ENCODE data around the gene MOAP1. TPM values are rescaled to one million over a fixed set of nuclear protein-coding genes. Genes with fewer than 3 reads are reported as not detected.

The MOAP1 gene
- total and polyA plus RNA-seq, 4 donors = 7.8 to 13.2 (median 11.7) TPM

- no peak for TF ChIP-seq MAX (IDR thresholded peaks at IDR 0.05)
- no peak for TF ChIP-seq REST (IDR thresholded peaks at IDR 0.05)
- TF ChIP-seq RXRA (IDR thresholded peaks at IDR 0.05) = peak in 1 of 2 donors; percentile 49
- TF ChIP-seq JUND (IDR thresholded peaks at IDR 0.05) = no peak
- peak in 1 of 2 donors; percentile 22 for TF ChIP-seq HNF4A (conservative IDR thresholded peaks at IDR 0.05)
- peak overlapping the region; percentile 88 to 92 for H3K27ac ChIP-seq (ENCODE audit: low read depth in 1 of 2, low read length in 2 of 2)
- no peaks in the 10 kb centered on the region for H3K9me3 ChIP-seq (ENCODE audit: control insufficient read depth in 4 of 4, low read length in 3 of 4)
- no peak for DNase-seq (ENCODE audit: low spot score)
- no peak overlapping the region for H3K4me3 ChIP-seq (ENCODE audit: low read depth in 1 of 3, low read length in 3 of 3)
- peaks cover 12 to 57% (median 43%) of the 10 kb centered on the region in 4 donors for H3K4me1 ChIP-seq (ENCODE audit: control insufficient read depth in 4 of 4, insufficient read depth in 4 of 4, low read length in 3 of 4)
- 23% methylated on average over 8 of the region's 8 CpGs for WGBS
- no peaks in the 10 kb centered on the region for H3K36me3 ChIP-seq (ENCODE audit: control insufficient read depth in 4 of 4, insufficient read depth in 3 of 4, low read depth in 1 of 4, low read length in 3 of 4)
- H3K27me3 ChIP-seq (ENCODE audit: control insufficient read depth in 4 of 4, insufficient read depth in 4 of 4, low read length in 3 of 4) = no peaks in the 10 kb centered on the region
- H3K9ac ChIP-seq (ENCODE audit: low read depth in 1 of 2, low read length in 2 of 2) = peak overlapping the region; percentile 48 to 60
These were observed 48.7 kb downstream of the MOAP1 start for GRCh38 chr14:93136009-93136408.

- Histone ChIP-seq H3K4me3 (ENCODE audit: low read depth in 1 of 3, low read length in 3 of 3) (no peak overlapping the region), H3K36me3 (ENCODE audit: control insufficient read depth in 4 of 4, insufficient read depth in 3 of 4, low read depth in 1 of 4, low read length in 3 of 4) (no peaks in the 10 kb centered on the region), H3K4me1 (ENCODE audit: control insufficient read depth in 4 of 4, insufficient read depth in 4 of 4, low read length in 3 of 4) (peaks cover 13 to 59% (median 45%) of the 10 kb centered on the region in 4 donors), H3K9ac (ENCODE audit: low read depth in 1 of 2, low read length in 2 of 2) (peak overlapping the region; percentile 48 to 60), H3K27ac (ENCODE audit: low read depth in 1 of 2, low read length in 2 of 2) (peak overlapping the region; percentile 88 to 92), H3K9me3 (ENCODE audit: control insufficient read depth in 4 of 4, low read length in 3 of 4) (no peaks in the 10 kb centered on the region), H3K27me3 (ENCODE audit: control insufficient read depth in 4 of 4, insufficient read depth in 4 of 4, low read length in 3 of 4) (no peaks in the 10 kb centered on the region)
- WGBS = 26% methylated on average over 5 of the region's 5 CpGs
- TF ChIP-seq REST (IDR thresholded peaks at IDR 0.05) (peak; percentile 89), FOXA2 (IDR thresholded peaks at IDR 0.05) (peak; percentile 96), HNF4A (conservative IDR thresholded peaks at IDR 0.05) (peak; percentile 82 to 83), GABPA (IDR thresholded peaks at IDR 0.05 in 1 of 2, conservative IDR thresholded peaks at IDR 0.05 in 1 of 2) (no peak), YY1 (IDR thresholded peaks at IDR 0.05) (peak; percentile 85), NR2F2 (IDR thresholded peaks at IDR 0.05) (peak; percentile 78), RAD21 (IDR thresholded peaks at IDR 0.05) (peak; percentile 49 to 60), MAX (IDR thresholded peaks at IDR 0.05) (peak; percentile 80), TAF1 (conservative IDR thresholded peaks at IDR 0.05) (peak; percentile 64), JUND (IDR thresholded peaks at IDR 0.05) (peak; percentile 65 to 80), ATF3 (IDR thresholded peaks at IDR 0.05) (peak; percentile 15), CTCF (IDR thresholded peaks at IDR 0.05; ENCODE audit: low read depth, low read length, missing input control) (no peak), RXRA (IDR thresholded peaks at IDR 0.05) (peak; percentile 92 to 97), FOXA1 (IDR thresholded peaks at IDR 0.05) (peak; percentile 97), SP1 (IDR thresholded peaks at IDR 0.05) (peak; percentile 92), ZBTB33 (IDR thresholded peaks at IDR 0.05) (peak; percentile 63), EGR1 (IDR thresholded peaks at IDR 0.05; ENCODE audit: low read depth in 2 of 2) (peak; percentile 25 to 73), HNF4G (IDR thresholded peaks at IDR 0.05) (no peak)
- no peak for DNase-seq (ENCODE audit: low spot score)
These were observed 49.3 kb downstream of the MOAP1 start for GRCh38 chr14:93135399-93135798.

Data from liver (tissue), 9 donors.